CD4-positive, CD25-positive, alpha-beta regulatory T cell (primary cell): Measurements from ENCODE around the gene ISG15. TPM values are rescaled to one million over a fixed set of nuclear protein-coding genes. Genes with fewer than 3 reads are reported as not detected.
"Not testable (repeated sequence)": the region's sequence is repeated elsewhere in the genome, so short reads cannot be mapped to it uniquely, and the experiment has no call there.

Experiments used
- ATAC-seq, 2 donors: fragments of 150-1000 bp; cut with Tn5 transposase; one replicate each; pipeline ENCODE4 v1.10.0; 2021; ENCODE audit warnings: low read depth in 2 of 2, moderate number of reproducible peaks in 2 of 2, moderate library complexity in 1 of 2
- DNase-seq, 3 donors: peaks; one replicate each; pipeline versions ENCODE4 v3.0.0 to v3.0.0-alpha.2; 2012 to 2022; ENCODE audit warnings: mixed read lengths in 1 of 3
- H3K27ac ChIP-seq: one replicate; pipeline ENCODE4 v1.7.0; 2013; ENCODE audit warnings: mild to moderate bottlenecking, low read length; ENCODE audit not compliant: insufficient read depth, poor library complexity, severe bottlenecking
- H3K27me3 ChIP-seq: one replicate; pipeline ENCODE4 v1.7.0; 2013; ENCODE audit warnings: low read length; ENCODE audit not compliant: control insufficient read depth, insufficient read depth
- H3K36me3 ChIP-seq: one replicate; pipeline ENCODE4 v1.7.0; 2013; ENCODE audit warnings: mild to moderate bottlenecking, low read length, moderate library complexity; ENCODE audit not compliant: control insufficient read depth, insufficient read depth
- H3K4me1 ChIP-seq: 2 replicates; pipeline ENCODE4 v1.7.0; 2013; ENCODE audit warnings: mild to moderate bottlenecking, low read length; ENCODE audit not compliant: insufficient read depth, control insufficient read depth, poor library complexity, severe bottlenecking
- H3K4me3 ChIP-seq: one replicate; pipeline ENCODE4 v1.7.0; 2013; ENCODE audit warnings: low read depth, mild to moderate bottlenecking, low read length, moderate library complexity
- H3K9me3 ChIP-seq, 2 experiments: 1 replicate in 1 of 2; 2 replicates in 1 of 2; pipeline ENCODE4 v1.7.0; 2013; ENCODE audit warnings: low read length in 2 of 2, mild to moderate bottlenecking in 1 of 2, moderate library complexity in 1 of 2; ENCODE audit not compliant: control insufficient read depth in 2 of 2
- H3K27ac Mint-ChIP-seq, 3 donors: one replicate each; pipeline ENCODE4 v1.8.0; 2020 to 2022; ENCODE audit warnings: mild to moderate bottlenecking in 3 of 3, mixed read lengths in 3 of 3, moderate library complexity in 2 of 3
- H3K27me3 Mint-ChIP-seq: one replicate; pipeline ENCODE4 v1.8.0; 2022; ENCODE audit warnings: mild to moderate bottlenecking, mixed read lengths
- H3K36me3 Mint-ChIP-seq: one replicate; pipeline ENCODE4 v1.8.0; 2020; ENCODE audit warnings: mixed read lengths
- H3K4me1 Mint-ChIP-seq, 4 donors: one replicate each; pipeline ENCODE4 v1.8.0; 2020 to 2022; ENCODE audit warnings: mixed read lengths in 4 of 4, mild to moderate bottlenecking in 1 of 4
- H3K4me3 Mint-ChIP-seq, 4 donors: one replicate each; pipeline ENCODE4 v1.8.0; 2020 to 2022; ENCODE audit warnings: mild to moderate bottlenecking in 4 of 4, mixed read lengths in 4 of 4, moderate library complexity in 3 of 4
- H3K9me3 Mint-ChIP-seq, 7 donors: one replicate each; pipeline ENCODE4 v1.8.0; 2020 to 2022; ENCODE audit warnings: mixed read lengths in 7 of 7, mild to moderate bottlenecking in 3 of 7, moderate library complexity in 2 of 7
- polyA plus RNA-seq, 4 donors: library from polyadenylated mRNA; unstranded; fragments of 300-500 nt; fragmentation: Illumina TruSeq; gene quantifications; one replicate each; pipeline ENCODE4 v1.2.3, GENCODE V29; 2021
- total RNA-seq: library from RNA; stranded (reverse); gene quantifications from one replicate; pipeline ENCODE4 v1.2.3, GENCODE V29; 2022

Gene ISG15
- total and polyA plus RNA-seq, 5 donors from 2014 or later = 76.7 to 489 (median 252) TPM

DNA sequence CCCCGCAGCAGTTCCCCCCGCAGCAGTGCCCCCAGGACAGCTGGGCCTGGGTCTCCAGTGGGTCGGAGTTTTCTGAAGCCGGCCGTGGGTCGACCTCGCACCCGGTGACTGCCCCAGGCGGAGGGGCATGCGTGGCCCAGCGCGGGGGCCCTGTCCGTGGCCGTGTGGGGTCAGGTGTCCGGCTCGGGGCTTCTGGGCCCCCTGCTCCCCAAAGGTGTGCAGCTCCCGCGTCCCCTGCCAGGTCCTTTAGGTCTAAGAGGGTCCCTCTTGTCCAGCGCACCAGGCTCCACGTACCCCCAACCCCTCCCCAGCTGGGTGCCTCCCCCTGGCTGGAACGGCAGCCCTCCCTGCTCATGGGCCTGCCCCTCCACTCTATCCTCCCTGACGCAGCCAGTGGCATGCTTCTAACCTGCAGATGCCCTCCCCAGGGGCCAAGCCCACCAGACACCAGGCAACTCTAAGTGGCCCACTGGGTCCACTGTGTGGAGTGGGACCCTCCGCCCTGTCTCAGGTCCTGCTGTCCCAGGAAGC is 7.5 kb upstream of the ISG15 start:
- H3K27ac ChIP-seq = no peak overlapping the region
- peaks cover 0 to 10% (median 4%) of the 10 kb centered on the region in 4 donors for H3K4me1 Mint-ChIP-seq
- no peaks in the 10 kb centered on the region for H3K36me3 ChIP-seq
- peaks cover 0 to 2% (median 0%) of the 10 kb centered on the region in 7 donors for H3K9me3 Mint-ChIP-seq
- ATAC-seq = no peak
- H3K9me3 ChIP-seq = no peaks in the 10 kb centered on the region
- H3K4me1 ChIP-seq = peaks cover 20% of the 10 kb centered on the region
- DNase-seq = no peak
- no peaks in the 10 kb centered on the region for H3K36me3 Mint-ChIP-seq
- H3K4me3 ChIP-seq = no peak overlapping the region
- peaks cover 9% of the 10 kb centered on the region for H3K27me3 ChIP-seq
- no peak overlapping the region for H3K4me3 Mint-ChIP-seq
- no peak overlapping the region for H3K27ac Mint-ChIP-seq
- peaks cover 42% of the 10 kb centered on the region for H3K27me3 Mint-ChIP-seq

DNA sequence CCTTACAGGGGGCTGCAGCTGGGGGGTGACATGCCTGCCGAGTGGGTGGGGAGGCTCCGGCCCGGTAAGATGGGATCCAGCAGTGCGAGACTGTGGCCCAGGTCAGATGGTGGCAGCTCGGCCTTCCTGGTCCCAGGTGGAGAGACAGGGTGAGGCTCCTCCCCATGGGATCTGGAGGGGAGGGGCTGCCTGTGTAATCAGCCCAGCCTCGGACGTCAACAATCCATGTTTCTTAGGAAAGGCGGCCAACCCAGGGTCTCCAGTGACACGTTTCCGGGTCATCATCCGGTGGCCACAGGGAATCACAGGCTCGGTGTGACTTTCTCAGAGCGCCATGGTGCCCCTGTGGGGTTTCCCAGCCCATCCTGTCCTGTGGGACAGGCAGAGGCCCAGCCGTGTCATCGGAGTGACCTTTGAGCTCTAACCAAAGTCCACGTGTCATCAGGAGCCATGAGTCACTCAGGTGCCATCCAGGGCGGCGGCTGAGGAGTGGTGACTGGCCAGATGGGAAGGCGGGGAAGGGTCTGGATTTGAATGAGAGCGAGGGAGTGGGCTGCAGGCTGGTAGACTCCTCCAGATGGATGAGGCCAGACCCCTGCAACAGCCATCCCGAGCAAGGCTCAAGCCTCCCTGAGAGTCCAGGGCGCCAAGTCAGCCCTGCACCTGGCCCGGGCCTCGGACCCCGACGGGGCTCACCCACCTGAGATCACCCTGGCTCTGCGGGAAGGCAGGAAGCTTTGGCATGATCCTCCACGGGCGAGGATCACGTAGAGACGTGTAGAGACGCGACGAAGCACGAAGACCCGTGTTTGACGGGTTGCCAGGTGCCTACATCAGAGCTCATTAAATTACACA is 6.8 kb upstream of the ISG15 start:
- H3K27ac Mint-ChIP-seq = no peak overlapping the region
- peak overlapping the region in 1 of 4 donors; percentile 10 for H3K4me3 Mint-ChIP-seq
- H3K36me3 ChIP-seq = no peaks in the 10 kb centered on the region
- ATAC-seq (no peak), DNase-seq (no peak)
- no peaks in the 10 kb centered on the region for H3K36me3 Mint-ChIP-seq
- peaks cover 13% of the 10 kb centered on the region for H3K4me1 ChIP-seq
- H3K4me1 Mint-ChIP-seq = peaks cover 0 to 9% (median 4%) of the 10 kb centered on the region in 4 donors
- no peak overlapping the region for H3K4me3 ChIP-seq
- peaks cover 9% of the 10 kb centered on the region for H3K27me3 ChIP-seq
- peaks cover 0 to 2% (median 0%) of the 10 kb centered on the region in 7 donors for H3K9me3 Mint-ChIP-seq
- no peak overlapping the region for H3K27ac ChIP-seq
- no peaks in the 10 kb centered on the region for H3K9me3 ChIP-seq
- peaks cover 44% of the 10 kb centered on the region for H3K27me3 Mint-ChIP-seq

DNA sequence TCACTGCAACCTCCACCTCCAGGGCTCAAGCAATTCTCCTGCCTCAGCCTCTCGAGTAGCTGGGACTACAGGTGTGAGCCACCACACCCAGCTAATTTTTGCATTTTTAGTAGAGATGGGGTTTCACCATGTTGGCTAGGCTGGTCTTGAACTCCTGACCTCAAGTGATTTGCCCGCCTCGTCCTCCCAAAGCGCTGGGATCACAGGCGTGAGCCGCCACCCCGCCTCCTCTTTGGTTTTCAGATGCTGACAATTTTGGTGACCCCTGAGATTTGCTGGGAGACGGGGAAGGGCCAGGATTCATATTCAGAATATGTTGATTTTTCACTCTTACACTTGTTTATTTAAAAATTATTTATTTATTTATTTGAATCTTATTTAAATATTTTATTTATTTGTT is 3.2 kb upstream of the ISG15 start:
- not testable (repeated sequence) for DNase-seq, H3K36me3 Mint-ChIP-seq, H3K27ac ChIP-seq, H3K9me3 Mint-ChIP-seq, ATAC-seq, H3K27ac Mint-ChIP-seq, H3K36me3 ChIP-seq, H3K9me3 ChIP-seq, H3K27me3 ChIP-seq, H3K4me3 ChIP-seq
- H3K4me3 Mint-ChIP-seq = peak overlapping the region in 1 of 4 donors; percentile 14
- H3K4me1 Mint-ChIP-seq = peaks cover 0 to 24% (median 9%) of the 10 kb centered on the region in 4 donors
- peaks cover 25% of the 10 kb centered on the region for H3K27me3 Mint-ChIP-seq
- peaks cover 24% of the 10 kb centered on the region for H3K4me1 ChIP-seq

DNA sequence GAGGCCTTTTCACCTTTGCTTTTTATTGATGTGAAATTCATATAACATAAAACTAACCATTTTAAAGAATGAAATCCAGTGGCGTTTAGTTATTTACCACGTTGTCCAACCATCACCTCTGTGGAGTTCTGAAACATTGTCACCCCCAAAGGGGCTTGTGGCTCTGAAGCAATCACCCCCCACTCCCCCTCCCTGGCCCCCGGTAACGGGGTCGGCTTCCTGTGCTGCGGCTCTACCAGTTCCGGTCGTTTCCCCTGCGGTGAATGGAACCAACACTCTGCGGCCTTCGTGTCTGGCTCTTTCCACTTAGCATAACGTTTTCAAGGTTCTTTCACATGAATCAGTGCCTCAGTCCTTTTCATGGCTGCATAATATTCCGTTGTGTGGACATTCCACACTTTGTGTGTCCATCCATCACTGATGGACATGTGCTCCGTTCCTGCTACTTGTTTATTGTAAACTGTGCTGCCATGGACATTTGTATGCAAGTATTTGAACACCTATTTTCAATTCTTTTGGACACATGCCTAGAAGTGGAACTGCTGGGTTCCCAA is 1.8 kb upstream of the ISG15 start:
- H3K27ac Mint-ChIP-seq = peak overlapping the region in 1 of 3 donors; percentile 86
- DNase-seq = no peak
- H3K9me3 Mint-ChIP-seq = no peaks in the 10 kb centered on the region
- no peaks in the 10 kb centered on the region for H3K27me3 ChIP-seq
- peaks cover 26% of the 10 kb centered on the region for H3K4me1 ChIP-seq
- no peak overlapping the region for H3K4me3 ChIP-seq
- peaks cover 21% of the 10 kb centered on the region for H3K27me3 Mint-ChIP-seq
- no peak for ATAC-seq
- peak overlapping the region in 2 of 4 donors; percentile 3 to 14 for H3K4me3 Mint-ChIP-seq
- H3K36me3 ChIP-seq = no peaks in the 10 kb centered on the region
- H3K4me1 Mint-ChIP-seq = peaks cover 0 to 22% (median 8%) of the 10 kb centered on the region in 4 donors
- H3K9me3 ChIP-seq = peaks cover 0 to 2% of the 10 kb centered on the region in 2 experiments
- H3K36me3 Mint-ChIP-seq = no peaks in the 10 kb centered on the region
- no peak overlapping the region for H3K27ac ChIP-seq

DNA sequence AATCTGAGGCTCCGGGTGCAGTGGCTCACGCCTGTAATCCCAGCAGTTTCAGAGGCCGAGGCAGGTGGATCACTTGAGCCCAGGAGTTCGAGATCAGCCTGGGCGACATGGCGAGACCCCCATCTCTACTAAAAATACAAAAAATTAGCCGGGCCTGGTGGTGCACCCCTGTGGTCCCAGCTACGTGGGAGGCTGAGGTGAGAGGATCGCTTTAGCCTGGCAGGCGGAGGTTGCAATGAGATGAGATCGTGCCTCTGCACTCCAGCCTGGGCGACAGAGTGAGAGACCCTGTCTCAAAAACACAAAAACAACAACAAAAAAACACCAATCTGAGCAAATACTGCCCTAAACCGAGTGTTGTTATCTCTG is 577 bp upstream of the ISG15 start:
- Mint-ChIP-seq H3K27me3 (peaks cover 21% of the 10 kb centered on the region), H3K27ac (peak overlapping the region; percentile 98 to 99 (median 98)), H3K4me1 (peaks cover 0 to 28% (median 13%) of the 10 kb centered on the region in 4 donors), H3K4me3 (peak overlapping the region; percentile 92 to 96 (median 93))
- H3K27me3 ChIP-seq, H3K9me3 Mint-ChIP-seq, DNase-seq, ATAC-seq, H3K9me3 ChIP-seq, H3K36me3 Mint-ChIP-seq, H3K36me3 ChIP-seq: not testable (repeated sequence)
- Histone ChIP-seq H3K27ac (peak overlapping the region; percentile 90), H3K4me1 (peaks cover 26% of the 10 kb centered on the region), H3K4me3 (peak overlapping the region; percentile 98)

DNA sequence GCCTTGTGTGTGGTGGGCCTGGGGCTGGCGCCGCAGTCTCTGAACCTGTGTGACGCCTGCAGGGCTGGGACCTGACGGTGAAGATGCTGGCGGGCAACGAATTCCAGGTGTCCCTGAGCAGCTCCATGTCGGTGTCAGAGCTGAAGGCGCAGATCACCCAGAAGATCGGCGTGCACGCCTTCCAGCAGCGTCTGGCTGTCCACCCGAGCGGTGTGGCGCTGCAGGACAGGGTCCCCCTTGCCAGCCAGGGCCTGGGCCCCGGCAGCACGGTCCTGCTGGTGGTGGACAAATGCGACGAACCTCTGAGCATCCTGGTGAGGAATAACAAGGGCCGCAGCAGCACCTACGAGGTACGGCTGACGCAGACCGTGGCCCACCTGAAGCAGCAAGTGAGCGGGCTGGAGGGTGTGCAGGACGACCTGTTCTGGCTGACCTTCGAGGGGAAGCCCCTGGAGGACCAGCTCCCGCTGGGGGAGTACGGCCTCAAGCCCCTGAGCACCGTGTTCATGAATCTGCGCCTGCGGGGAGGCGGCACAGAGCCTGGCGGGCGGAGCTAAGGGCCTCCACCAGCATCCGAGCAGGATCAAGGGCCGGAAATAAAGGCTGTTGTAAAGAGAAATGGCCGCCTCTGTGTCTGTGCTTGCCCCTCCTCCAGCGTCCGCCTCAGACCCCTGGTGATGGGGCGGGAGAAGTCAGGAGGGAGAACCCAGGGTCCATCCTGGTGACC is 788 bp downstream of the ISG15 start:
- H3K4me1 ChIP-seq = peaks cover 29% of the 10 kb centered on the region
- H3K36me3 ChIP-seq = no peaks in the 10 kb centered on the region
- H3K9me3 Mint-ChIP-seq = no peaks in the 10 kb centered on the region

More for the DNA sequence above, 788 bp downstream of the ISG15 start:
- Histone ChIP-seq H3K27ac (peak overlapping the region; percentile 90), H3K9me3 (peaks cover 0 to 2% of the 10 kb centered on the region in 2 experiments), H3K4me3 (peak overlapping the region; percentile 98), H3K27me3 (no peaks in the 10 kb centered on the region)
- peaks cover 13% of the 10 kb centered on the region for H3K27me3 Mint-ChIP-seq
- DNase-seq (peak in 1 of 3 donors; percentile 68), ATAC-seq (peak; percentile 22 to 32)
- H3K36me3 Mint-ChIP-seq = no peaks in the 10 kb centered on the region
- H3K27ac Mint-ChIP-seq = peak overlapping the region; percentile 98 to 99 (median 98)
- H3K4me1 Mint-ChIP-seq = peaks cover 0 to 30% (median 13%) of the 10 kb centered on the region in 4 donors
- peak overlapping the region; percentile 92 to 96 (median 93) for H3K4me3 Mint-ChIP-seq
